GM18505 (cell line): Measurements from ENCODE around the gene PRMT5.
"Not testable (repeated sequence)": the region's sequence is repeated elsewhere in the genome, so short reads cannot be mapped to it uniquely, and the experiment has no call there.

ENCODE experiments used
- ATAC-seq: cut with Tn5 transposase; IDR thresholded peaks from one replicate; pipeline ENCODE4 v1.9.1; 2021; ENCODE audit not compliant: unreplicated experiment
- POLR2A ChIP-seq: IDR thresholded peaks from 4 replicates; pipeline ENCODE4 v1.6.1; 2011; ENCODE audit warnings: borderline replicate concordance; ENCODE audit not compliant: insufficient read depth, insufficient read length; ENCODE audit errors: extremely low read depth

Gene PRMT5

GRCh38 chr14:22918804-22919600 lies 10.2 kb downstream of the PRMT5 start, which contains the start of gene RBM23:
TSS of gene RBM23 (minus strand) at chr14:22919149.
- TF ChIP-seq POLR2A: peak; percentile 69
- peak; percentile 89 for ATAC-seq

- TF ChIP-seq POLR2A: no peak
- no peak for ATAC-seq
Measured at GRCh38 chr14:22915886-22916521, 13.2 kb downstream of the PRMT5 start.

GRCh38 chr14:22914836-22915235 lies 14.3 kb downstream of the PRMT5 start:
- not testable (repeated sequence) for ATAC-seq

- ATAC-seq: no peak
- TF ChIP-seq POLR2A: no peak
Measured at GRCh38 chr14:22910916-22911315, 18.3 kb downstream of the PRMT5 start.

- no peak for TF ChIP-seq POLR2A
- ATAC-seq: no peak
Measured at GRCh38 chr14:22908601-22909000, 20.6 kb downstream of the PRMT5 start.

GRCh38 chr14:22907429-22907828 lies 21.7 kb downstream of the PRMT5 start:
- no peak for TF ChIP-seq POLR2A
- ATAC-seq: no peak

GRCh38 chr14:22906073-22906472 lies 23.1 kb downstream of the PRMT5 start:
- no peak for ATAC-seq
- no peak for TF ChIP-seq POLR2A

GRCh38 chr14:22905627-22906026 lies 23.5 kb downstream of the PRMT5 start:
- no peak for ATAC-seq
- TF ChIP-seq POLR2A: no peak

- no peak for ATAC-seq
- TF ChIP-seq POLR2A: no peak
Measured at GRCh38 chr14:22903742-22904087, 25.5 kb downstream of the PRMT5 start.

- no peak for TF ChIP-seq POLR2A
- ATAC-seq: no peak
Measured at GRCh38 chr14:22901799-22902198, 27.4 kb downstream of the PRMT5 start.

GRCh38 chr14:22900081-22900799 lies 28.9 kb downstream of the PRMT5 start:
- TF ChIP-seq POLR2A: no peak
- ATAC-seq: no peak

- no peak for ATAC-seq
- no peak for TF ChIP-seq POLR2A
Measured at GRCh38 chr14:22898302-22899090, 30.7 kb downstream of the PRMT5 start.

GRCh38 chr14:22897357-22897756 lies 31.8 kb downstream of the PRMT5 start:
- no peak for TF ChIP-seq POLR2A
- no peak for ATAC-seq
